ENCODE data around the gene STRADB. TPM values are rescaled to one million over a fixed set of nuclear protein-coding genes. Genes with fewer than 3 reads are reported as not detected.

Gene STRADB
- total and polyA plus RNA-seq, 8 donors, result 8.1 to 19.1 (median 11.7) TPM

- no peaks in the 10 kb centered on the region for H3K36me3 ChIP-seq
- no peak overlapping the region for H3K27ac ChIP-seq
- TF ChIP-seq CTCF (IDR thresholded peaks at IDR 0.05), result no peak
- no peaks in the 10 kb centered on the region for H3K4me1 ChIP-seq
- H3K27me3 ChIP-seq, result no peaks in the 10 kb centered on the region
- intact Hi-C loops (cut with DNase I), result no loop called here
- no peak overlapping the region for H3K4me3 ChIP-seq
- peaks cover 0 to 7% (median 0%) of the 10 kb centered on the region in 4 donors for H3K9me3 ChIP-seq
- DNase-seq (no peak), ATAC-seq (no peak), FAIRE-seq (no peak)
- 71 to 76% methylated on average over 4 of the region's 4 CpGs for WGBS, 2 donors
Measured at GRCh38 chr2:201507725-201508124, 56.2 kb downstream of the STRADB start.

- intact Hi-C loops (cut with DNase I), result no loop called here
- H3K27ac ChIP-seq, result no peak overlapping the region
- 89 to 92% methylated on average over 1 of the region's 1 CpG for WGBS, 2 donors
- no peak for TF ChIP-seq CTCF (IDR thresholded peaks at IDR 0.05)
- no peak overlapping the region for H3K4me3 ChIP-seq
- H3K4me1 ChIP-seq, result no peaks in the 10 kb centered on the region
- H3K9me3 ChIP-seq, result no peaks in the 10 kb centered on the region
- no peaks in the 10 kb centered on the region for H3K27me3 ChIP-seq
- no peak for ATAC-seq
- DNase-seq, result no peak
- FAIRE-seq, result no peak
- no peaks in the 10 kb centered on the region for H3K36me3 ChIP-seq
Measured at GRCh38 chr2:201513271-201513670, 61.7 kb downstream of the STRADB start.

- no peak overlapping the region for H3K4me3 ChIP-seq
- peaks cover 0 to 2% (median 0%) of the 10 kb centered on the region in 4 donors for H3K9me3 ChIP-seq
- H3K36me3 ChIP-seq, result no peaks in the 10 kb centered on the region
- H3K27ac ChIP-seq, result no peak overlapping the region
- DNase-seq (no peak), FAIRE-seq (no peak), ATAC-seq (no peak)
- TF ChIP-seq CTCF (IDR thresholded peaks at IDR 0.05), result no peak
- WGBS, 2 donors, result 67 to 69% methylated on average over 4 of the region's 4 CpGs
- H3K27me3 ChIP-seq, result no peaks in the 10 kb centered on the region
- no peaks in the 10 kb centered on the region for H3K4me1 ChIP-seq
- intact Hi-C loops (cut with DNase I), result no loop called here
Measured at GRCh38 chr2:201515573-201516246, 64.2 kb downstream of the STRADB start.

GRCh38 chr2:201517094-201517493, 65.6 kb downstream of the STRADB start:
- no peak for ATAC-seq
- intact Hi-C loops (cut with DNase I), result no loop called here
- H3K4me1 ChIP-seq, result no peaks in the 10 kb centered on the region
- peaks cover 0 to 2% (median 0%) of the 10 kb centered on the region in 4 donors for H3K9me3 ChIP-seq
- no peak overlapping the region for H3K4me3 ChIP-seq
- no peak for FAIRE-seq
- WGBS, 2 donors, result 46 to 61% methylated on average over 4 of the region's 4 CpGs
- TF ChIP-seq CTCF (IDR thresholded peaks at IDR 0.05), result no peak
- H3K27me3 ChIP-seq, result no peaks in the 10 kb centered on the region
- no peak for DNase-seq
- H3K36me3 ChIP-seq, result no peaks in the 10 kb centered on the region
- no peak overlapping the region for H3K27ac ChIP-seq

GRCh38 chr2:201520201-201520600, 68.7 kb downstream of the STRADB start:
- Histone ChIP-seq H3K4me1 (no peaks in the 10 kb centered on the region), H3K9me3 (peaks cover 0 to 2% (median 0%) of the 10 kb centered on the region in 4 donors), H3K4me3 (no peak overlapping the region), H3K36me3 (no peaks in the 10 kb centered on the region), H3K27me3 (no peaks in the 10 kb centered on the region), H3K27ac (no peak overlapping the region)
- TF ChIP-seq CTCF (IDR thresholded peaks at IDR 0.05), result no peak
- FAIRE-seq, result no peak
- 85 to 90% methylated on average over 2 of the region's 2 CpGs for WGBS, 2 donors
- ATAC-seq, result no peak
- intact Hi-C loops (cut with DNase I), result no loop called here
- DNase-seq, result no peak
